ENCODE measurements around the gene FAM118A. TPM values are rescaled to one million over a fixed set of nuclear protein-coding genes. Genes with fewer than 3 reads are reported as not detected.

The FAM118A gene
- total RNA-seq, 1 experiment from 2014 or later: 37.9 TPM

DNA sequence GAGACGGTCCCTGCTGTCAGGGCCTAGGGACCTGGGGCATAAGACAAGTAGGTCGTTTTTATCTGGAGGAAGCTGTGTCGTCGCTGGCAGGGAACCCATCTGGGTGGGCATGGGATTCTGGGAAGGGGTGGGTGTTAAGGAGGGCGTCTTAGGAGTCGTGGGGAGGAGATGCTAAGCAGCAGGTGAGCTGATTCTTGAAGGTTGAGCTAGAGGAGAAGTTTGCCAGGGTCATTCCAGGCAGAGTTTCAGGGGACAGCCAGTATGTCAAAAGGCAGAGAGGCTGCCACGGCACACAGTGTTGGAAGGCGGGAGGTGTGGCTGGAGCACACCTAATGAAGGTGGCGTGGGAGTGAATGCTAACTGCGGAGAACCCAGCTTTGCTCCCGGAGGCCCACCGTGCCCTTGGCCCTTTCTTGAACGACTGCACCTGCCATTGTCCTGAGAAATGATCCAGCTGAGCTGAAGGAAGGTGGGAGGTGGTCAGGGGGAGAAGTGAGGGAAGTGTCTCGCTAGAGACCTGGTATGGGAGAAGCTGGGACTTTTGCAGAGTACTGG is 1.3 kb downstream of the FAM118A start:
- Histone ChIP-seq H2BK5ac (ENCODE audit: insufficient read length, low read length) (no peak overlapping the region), H3K27ac (ENCODE audit: insufficient read length, low read depth, low read length) (no peak overlapping the region), H3K27me3 (ENCODE audit: insufficient read depth, low read length) (no peaks in the 10 kb centered on the region), H3K4me2 (ENCODE audit: insufficient read depth, insufficient read length, low read length) (peak overlapping the region; percentile 76), H4K91ac (ENCODE audit: insufficient read length, low read depth, low read length) (no peak overlapping the region), H3K23ac (ENCODE audit: insufficient read length, low read depth, low read length) (no peak overlapping the region), H2BK120ac (ENCODE audit: low read depth, low read length, poor library complexity, severe bottlenecking) (no peak overlapping the region), H3K4me1 (ENCODE audit: insufficient read depth, low read length) (peaks cover 4% of the 10 kb centered on the region; the same call in 1 of the 2 replicates), H4K8ac (replicated peaks; ENCODE audit: insufficient read length, low read depth, low read length) (no peak overlapping the region), H2BK15ac (ENCODE audit: low read depth, low read length) (no peak overlapping the region), H3T11ph (ENCODE audit: low read length) (no peak overlapping the region), H3K79me2 (ENCODE audit: insufficient read depth, low read length) (no peaks in the 10 kb centered on the region; the same call in 1 of the 2 replicates), H3K9me3 (ENCODE audit: control insufficient read depth, low read depth, low read length) (no peaks in the 10 kb centered on the region), H3K18ac (ENCODE audit: insufficient read length, low read depth, low read length) (no peak overlapping the region), H2BK12ac (ENCODE audit: insufficient read length, low read depth, low read length) (no peak overlapping the region), H2BK20ac (ENCODE audit: low read depth, low read length, poor library complexity, severe bottlenecking) (no peak overlapping the region), H3K4ac (ENCODE audit: low read depth, low read length) (no peak overlapping the region), H3K14ac (ENCODE audit: insufficient read depth, low read length) (no peak overlapping the region), H3K56ac (ENCODE audit: insufficient read length, low read depth, low read length) (no peak overlapping the region), H3K9ac (ENCODE audit: extremely low read depth, insufficient read length, low read length) (no peak overlapping the region), H4K20me1 (ENCODE audit: control insufficient read depth, insufficient read depth, insufficient read length) (no peaks in the 10 kb centered on the region), H2AFZ (ENCODE audit: low read length) (no peak overlapping the region), H2AK5ac (ENCODE audit: insufficient read length, low read length) (no peak overlapping the region), H3K23me2 (ENCODE audit: insufficient read length, low read depth, low read length, poor library complexity, severe bottlenecking) (peaks cover 13% of the 10 kb centered on the region), H4K5ac (ENCODE audit: insufficient read length, low read depth, low read length) (no peak overlapping the region), H3K79me1 (ENCODE audit: insufficient read depth, low read depth, low read length, poor library complexity, severe bottlenecking) (no peaks in the 10 kb centered on the region)
- Mint-ChIP-seq H3K9me3 (no peaks in the 10 kb centered on the region), H3K27ac (peak overlapping the region in 1 of 3 experiments; percentile 73; a peak in 2 of 7 replicates), H3K4me1 (peaks cover 29 to 38% of the 10 kb centered on the region in 2 experiments), H3K36me3 (ENCODE audit: insufficient read depth in 1 of 3, low read depth in 3 of 3) (peaks cover 4 to 7% (median 6%) of the 10 kb centered on the region in 3 experiments; a peak in 2 of 7 replicates), H3K27me3 (ENCODE audit: low read depth) (peaks cover 9% of the 10 kb centered on the region), H3K4me3 (peak overlapping the region; percentile 79 to 88)
- no peak for DNase-seq
- WGBS (ENCODE audit: extremely low coverage, insufficient read length, low lambda C conversion rate): no CpG with 5 or more reads among the region's 14 CpGs
- TF ChIP-seq, protein P1, sequence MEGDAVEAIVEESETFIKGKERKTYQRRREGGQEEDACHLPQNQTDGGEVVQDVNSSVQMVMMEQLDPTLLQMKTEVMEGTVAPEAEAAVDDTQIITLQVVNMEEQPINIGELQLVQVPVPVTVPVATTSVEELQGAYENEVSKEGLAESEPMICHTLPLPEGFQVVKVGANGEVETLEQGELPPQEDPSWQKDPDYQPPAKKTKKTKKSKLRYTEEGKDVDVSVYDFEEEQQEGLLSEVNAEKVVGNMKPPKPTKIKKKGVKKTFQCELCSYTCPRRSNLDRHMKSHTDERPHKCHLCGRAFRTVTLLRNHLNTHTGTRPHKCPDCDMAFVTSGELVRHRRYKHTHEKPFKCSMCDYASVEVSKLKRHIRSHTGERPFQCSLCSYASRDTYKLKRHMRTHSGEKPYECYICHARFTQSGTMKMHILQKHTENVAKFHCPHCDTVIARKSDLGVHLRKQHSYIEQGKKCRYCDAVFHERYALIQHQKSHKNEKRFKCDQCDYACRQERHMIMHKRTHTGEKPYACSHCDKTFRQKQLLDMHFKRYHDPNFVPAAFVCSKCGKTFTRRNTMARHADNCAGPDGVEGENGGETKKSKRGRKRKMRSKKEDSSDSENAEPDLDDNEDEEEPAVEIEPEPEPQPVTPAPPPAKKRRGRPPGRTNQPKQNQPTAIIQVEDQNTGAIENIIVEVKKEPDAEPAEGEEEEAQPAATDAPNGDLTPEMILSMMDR (conservative IDR thresholded peaks at IDR 0.05): no peak
